SK-N-SH (cell line): ENCODE measurements around the gene FAM89B.

Source experiments
- NFIC ChIP-seq: IDR thresholded peaks from 2 replicates; pipeline ENCODE4 v1.4.0; 2012; ENCODE audit warnings: borderline replicate concordance
- RAD21 ChIP-seq: IDR thresholded peaks from 2 replicates; pipeline ENCODE4 v1.6.1; 2012; ENCODE audit warnings: mild to moderate bottlenecking, low read length
- YY1 ChIP-seq: IDR thresholded peaks from 2 replicates; pipeline ENCODE4 v1.4.0; 2012; ENCODE audit warnings: low read depth, mild to moderate bottlenecking
- TF ChIP-seq, protein P1 (sequence below): fragments of 200-600 bp; sonication (generic); IDR thresholded peaks from 2 replicates; pipeline ENCODE4 v1.6.1; 2017; ENCODE audit warnings: antibody characterized with exemption, mild to moderate bottlenecking, moderate library complexity
- TF ChIP-seq, protein P2 (sequence below): IDR thresholded peaks from 2 replicates; pipeline ENCODE4; 2012
- TF ChIP-seq, protein P3 (sequence below): IDR thresholded peaks from 2 replicates; pipeline ENCODE4 v1.4.0; 2012; ENCODE audit warnings: low read depth

DNA sequence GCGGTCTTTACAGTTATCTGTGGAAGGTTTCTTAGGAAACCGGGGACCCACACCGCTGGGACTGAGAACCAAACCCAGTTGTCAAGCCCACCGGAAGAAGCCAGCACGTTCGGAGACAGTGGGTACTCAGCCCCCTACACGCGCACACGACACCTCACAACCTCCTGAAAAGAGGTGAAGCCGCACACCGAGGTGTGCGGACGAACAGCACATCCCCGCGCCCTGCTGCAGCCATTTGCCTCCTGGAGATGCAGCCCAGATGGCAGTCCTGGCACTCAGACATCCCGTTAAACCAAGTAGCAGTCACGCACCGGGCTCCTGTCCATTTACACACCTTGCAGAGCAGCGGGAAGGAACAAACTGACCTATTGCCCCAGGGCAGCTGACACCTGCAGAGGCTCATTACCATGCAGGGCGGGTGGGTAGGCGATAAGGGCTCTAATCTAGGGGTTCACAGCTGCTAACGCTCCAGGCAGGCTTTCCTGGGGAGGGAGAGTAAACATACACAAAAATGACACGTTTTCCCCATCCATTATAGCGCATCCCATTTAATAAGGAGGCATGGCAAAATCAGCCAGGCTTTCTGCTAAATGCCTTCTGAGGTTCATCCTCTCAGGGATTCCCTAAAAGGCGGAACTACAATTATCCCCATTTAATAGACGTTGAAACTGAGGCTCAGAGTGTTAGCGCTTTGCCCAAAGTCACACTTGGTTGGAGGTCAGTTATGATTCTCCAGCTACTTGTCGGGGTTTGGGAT lies 2.7 kb downstream of the FAM89B start:
- TF ChIP-seq, protein P1, sequence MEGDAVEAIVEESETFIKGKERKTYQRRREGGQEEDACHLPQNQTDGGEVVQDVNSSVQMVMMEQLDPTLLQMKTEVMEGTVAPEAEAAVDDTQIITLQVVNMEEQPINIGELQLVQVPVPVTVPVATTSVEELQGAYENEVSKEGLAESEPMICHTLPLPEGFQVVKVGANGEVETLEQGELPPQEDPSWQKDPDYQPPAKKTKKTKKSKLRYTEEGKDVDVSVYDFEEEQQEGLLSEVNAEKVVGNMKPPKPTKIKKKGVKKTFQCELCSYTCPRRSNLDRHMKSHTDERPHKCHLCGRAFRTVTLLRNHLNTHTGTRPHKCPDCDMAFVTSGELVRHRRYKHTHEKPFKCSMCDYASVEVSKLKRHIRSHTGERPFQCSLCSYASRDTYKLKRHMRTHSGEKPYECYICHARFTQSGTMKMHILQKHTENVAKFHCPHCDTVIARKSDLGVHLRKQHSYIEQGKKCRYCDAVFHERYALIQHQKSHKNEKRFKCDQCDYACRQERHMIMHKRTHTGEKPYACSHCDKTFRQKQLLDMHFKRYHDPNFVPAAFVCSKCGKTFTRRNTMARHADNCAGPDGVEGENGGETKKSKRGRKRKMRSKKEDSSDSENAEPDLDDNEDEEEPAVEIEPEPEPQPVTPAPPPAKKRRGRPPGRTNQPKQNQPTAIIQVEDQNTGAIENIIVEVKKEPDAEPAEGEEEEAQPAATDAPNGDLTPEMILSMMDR = no peak
- TF ChIP-seq, protein P2, sequence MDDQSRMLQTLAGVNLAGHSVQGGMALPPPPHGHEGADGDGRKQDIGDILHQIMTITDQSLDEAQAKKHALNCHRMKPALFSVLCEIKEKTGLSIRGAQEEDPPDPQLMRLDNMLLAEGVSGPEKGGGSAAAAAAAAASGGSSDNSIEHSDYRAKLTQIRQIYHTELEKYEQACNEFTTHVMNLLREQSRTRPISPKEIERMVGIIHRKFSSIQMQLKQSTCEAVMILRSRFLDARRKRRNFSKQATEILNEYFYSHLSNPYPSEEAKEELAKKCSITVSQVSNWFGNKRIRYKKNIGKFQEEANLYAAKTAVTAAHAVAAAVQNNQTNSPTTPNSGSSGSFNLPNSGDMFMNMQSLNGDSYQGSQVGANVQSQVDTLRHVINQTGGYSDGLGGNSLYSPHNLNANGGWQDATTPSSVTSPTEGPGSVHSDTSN = no peak
- TF ChIP-seq NFIC = no peak
- no peak for TF ChIP-seq YY1
- TF ChIP-seq RAD21 = no peak
- TF ChIP-seq, protein P3, sequence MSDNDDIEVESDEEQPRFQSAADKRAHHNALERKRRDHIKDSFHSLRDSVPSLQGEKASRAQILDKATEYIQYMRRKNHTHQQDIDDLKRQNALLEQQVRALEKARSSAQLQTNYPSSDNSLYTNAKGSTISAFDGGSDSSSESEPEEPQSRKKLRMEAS = no peak
